Breast epithelium (tissue), 4 donors: Measurements from ENCODE around the gene IFITM10. TPM values are rescaled to one million over a fixed set of nuclear protein-coding genes. Genes with fewer than 3 reads are reported as not detected.

ENCODE experiments used
- DNase-seq, 2 donors: peaks; one replicate each; pipeline ENCODE4 v3.0.0-alpha.2; 2019; ENCODE audit warnings: low spot score in 2 of 2
- H3K27ac ChIP-seq, 2 donors: fragments of 200-600 bp; sonication (generic) in 1 of 2; one replicate each; pipeline ENCODE4 v1.5.1; 2016 to 2019; ENCODE audit warnings: mild to moderate bottlenecking in 1 of 2
- H3K27me3 ChIP-seq, 2 donors: fragments of 200-600 bp; sonication (generic) in 1 of 2; one replicate each; pipeline versions ENCODE4 v1.5.1 to v1.6.0; 2017 to 2019; ENCODE audit warnings: control low read depth in 1 of 2, mild to moderate bottlenecking in 1 of 2
- H3K36me3 ChIP-seq: fragments of 200-600 bp; one replicate; pipeline ENCODE4 v1.5.1; 2019
- H3K4me1 ChIP-seq, 2 donors: fragments of 200-600 bp; sonication (generic); one replicate each; pipeline ENCODE4 v1.5.1; 2016 to 2019; ENCODE audit warnings: control low read depth in 1 of 2
- H3K4me3 ChIP-seq, 3 donors: fragments of 200-600 bp; sonication (generic); 1 replicate in 2 of 3; 2 replicates in 1 of 3; pipeline ENCODE4 v1.5.1; 2016 to 2019; ENCODE audit warnings: mild to moderate bottlenecking in 3 of 3, moderate library complexity in 2 of 3
- H3K9me3 ChIP-seq, 2 donors: fragments of 200-600 bp; sonication (generic) in 1 of 2; one replicate each; pipeline ENCODE4 v1.5.1; 2016 to 2019; ENCODE audit warnings: control low read depth in 1 of 2
- CTCF ChIP-seq, 3 donors: fragments of 450-650 bp; IDR thresholded peaks; one replicate each; pipeline ENCODE4 v1.5.1; 2016 to 2017; ENCODE audit warnings: antibody characterized with exemption in 3 of 3, mild to moderate bottlenecking in 3 of 3, moderate library complexity in 3 of 3
- POLR2A ChIP-seq: fragments of 450-650 bp; IDR thresholded peaks from one replicate; pipeline ENCODE4 v1.6.1; 2016; ENCODE audit warnings: antibody characterized with exemption, mild to moderate bottlenecking, moderate library complexity
- POLR2AphosphoS5 ChIP-seq, 3 donors: sonication (generic); formaldehyde crosslinking; IDR thresholded peaks; one replicate each; pipeline ENCODE4 v1.6.1; 2017; ENCODE audit warnings: antibody characterized with exemption in 3 of 3
- intact Hi-C: fragments of 100-400 bp; cut with DNase I; formaldehyde crosslinking; loops from one replicate; pipeline ENCODE4 v1.15.1; 2023; ENCODE audit warnings: low total_unique reads
- total RNA-seq, 3 donors: library from RNA; depleted of rRNA; stranded (reverse); fragments of >200 nt; gene quantifications; one replicate each; pipeline ENCODE4 v1.1.0, GENCODE V29; 2016

IFITM10 gene
- total RNA-seq, 3 donors from 2014 or later, result 0.33 to 14.0 (median 1.4) TPM

- intact Hi-C loops, result no loop called here
- no peak for TF ChIP-seq POLR2A
- no peak for TF ChIP-seq POLR2AphosphoS5 (IDR thresholded peaks at IDR 0.05)
- no peak for TF ChIP-seq CTCF (IDR thresholded peaks at IDR 0.05)
- peaks cover 0 to 15% of the 10 kb centered on the region in 2 donors for H3K27me3 ChIP-seq
- H3K36me3 ChIP-seq, result no peaks in the 10 kb centered on the region
- H3K27ac ChIP-seq, result peak overlapping the region in 1 of 2 donors; percentile 72
- H3K4me1 ChIP-seq, result peaks cover 0 to 6% of the 10 kb centered on the region in 2 donors
- H3K4me3 ChIP-seq, result no peak overlapping the region
- no peaks in the 10 kb centered on the region for H3K9me3 ChIP-seq
- DNase-seq, result no peak
These were observed 3.0 kb upstream of the IFITM10 start for GRCh38 chr11:1753229-1753928.

- Histone ChIP-seq H3K27ac (peak overlapping the region in 1 of 2 donors; percentile 72), H3K4me3 (no peak overlapping the region), H3K27me3 (peaks cover 0 to 20% of the 10 kb centered on the region in 2 donors), H3K36me3 (no peaks in the 10 kb centered on the region), H3K4me1 (peaks cover 0 to 6% of the 10 kb centered on the region in 2 donors), H3K9me3 (no peaks in the 10 kb centered on the region)
- intact Hi-C loops, result no loop called here
- TF ChIP-seq CTCF (IDR thresholded peaks at IDR 0.05) (no peak), POLR2A (no peak), POLR2AphosphoS5 (IDR thresholded peaks at IDR 0.05) (no peak)
- DNase-seq, result no peak
These were observed 2.5 kb upstream of the IFITM10 start for GRCh38 chr11:1752907-1753228.

- DNase-seq, result no peak
- no peaks in the 10 kb centered on the region for H3K36me3 ChIP-seq
- peak overlapping the region in 1 of 2 donors; percentile 72 for H3K27ac ChIP-seq
These were observed 1.9 kb upstream of the IFITM10 start for GRCh38 chr11:1751999-1752906.

GRCh38 chr11:1751531-1751921, 1.1 kb upstream of the IFITM10 start:
- TF ChIP-seq CTCF (IDR thresholded peaks at IDR 0.05) (no peak), POLR2A (no peak), POLR2AphosphoS5 (IDR thresholded peaks at IDR 0.05) (no peak)
- Histone ChIP-seq H3K4me1 (peaks cover 0 to 6% of the 10 kb centered on the region in 2 donors), H3K36me3 (no peaks in the 10 kb centered on the region), H3K27ac (peak overlapping the region; percentile 52 to 72), H3K4me3 (no peak overlapping the region), H3K27me3 (peaks cover 0 to 21% of the 10 kb centered on the region in 2 donors), H3K9me3 (no peaks in the 10 kb centered on the region)
- DNase-seq, result no peak
- intact Hi-C loops, result no loop called here

More at GRCh38 chr11:1751999-1752906, 1.9 kb upstream of the IFITM10 start:
- intact Hi-C loops, result no loop called here
- Histone ChIP-seq H3K4me3 (no peak overlapping the region), H3K27me3 (peaks cover 0 to 21% of the 10 kb centered on the region in 2 donors), H3K4me1 (peaks cover 0 to 6% of the 10 kb centered on the region in 2 donors), H3K9me3 (no peaks in the 10 kb centered on the region)
- TF ChIP-seq POLR2A (no peak), CTCF (IDR thresholded peaks at IDR 0.05) (no peak), POLR2AphosphoS5 (IDR thresholded peaks at IDR 0.05) (no peak)
